ENCODE measurements around the gene STAG1.

STAG1 gene

DNA sequence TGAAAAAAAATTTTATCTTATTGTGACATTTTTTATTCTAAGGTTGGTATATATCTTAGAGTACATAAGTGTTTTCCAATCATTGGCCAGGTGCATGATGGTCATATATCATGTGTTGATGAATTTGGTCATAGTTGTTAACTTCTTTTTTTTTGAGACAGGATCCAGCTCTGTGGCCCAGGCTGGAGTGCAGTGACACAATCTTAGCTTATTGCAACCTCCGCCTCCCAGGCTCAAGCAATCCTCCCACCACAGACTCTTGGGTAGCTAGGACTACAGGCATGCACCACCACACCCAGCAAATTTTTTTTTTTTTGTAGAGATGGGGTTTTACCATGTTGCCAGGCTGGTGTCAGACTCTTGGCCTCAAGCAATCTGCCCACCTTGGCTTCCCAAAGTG lies 458.0 kb downstream of the STAG1 start:
- H3K36me3 Mint-ChIP-seq (ENCODE audit: low read depth) = peaks cover 80% of the 10 kb centered on the region
- no peak overlapping the region for H3K27ac Mint-ChIP-seq
- TF ChIP-seq, protein P1, sequence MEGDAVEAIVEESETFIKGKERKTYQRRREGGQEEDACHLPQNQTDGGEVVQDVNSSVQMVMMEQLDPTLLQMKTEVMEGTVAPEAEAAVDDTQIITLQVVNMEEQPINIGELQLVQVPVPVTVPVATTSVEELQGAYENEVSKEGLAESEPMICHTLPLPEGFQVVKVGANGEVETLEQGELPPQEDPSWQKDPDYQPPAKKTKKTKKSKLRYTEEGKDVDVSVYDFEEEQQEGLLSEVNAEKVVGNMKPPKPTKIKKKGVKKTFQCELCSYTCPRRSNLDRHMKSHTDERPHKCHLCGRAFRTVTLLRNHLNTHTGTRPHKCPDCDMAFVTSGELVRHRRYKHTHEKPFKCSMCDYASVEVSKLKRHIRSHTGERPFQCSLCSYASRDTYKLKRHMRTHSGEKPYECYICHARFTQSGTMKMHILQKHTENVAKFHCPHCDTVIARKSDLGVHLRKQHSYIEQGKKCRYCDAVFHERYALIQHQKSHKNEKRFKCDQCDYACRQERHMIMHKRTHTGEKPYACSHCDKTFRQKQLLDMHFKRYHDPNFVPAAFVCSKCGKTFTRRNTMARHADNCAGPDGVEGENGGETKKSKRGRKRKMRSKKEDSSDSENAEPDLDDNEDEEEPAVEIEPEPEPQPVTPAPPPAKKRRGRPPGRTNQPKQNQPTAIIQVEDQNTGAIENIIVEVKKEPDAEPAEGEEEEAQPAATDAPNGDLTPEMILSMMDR (IDR thresholded peaks at IDR 0.05; ENCODE audit: unreplicated experiment in 3 of 3) = no peak
- peaks cover 8% of the 10 kb centered on the region for H3K9me3 Mint-ChIP-seq
- no peaks in the 10 kb centered on the region for H3K4me1 Mint-ChIP-seq
- H3K27me3 Mint-ChIP-seq (ENCODE audit: low read depth) = no peaks in the 10 kb centered on the region
- H3K4me3 Mint-ChIP-seq = no peak overlapping the region

DNA sequence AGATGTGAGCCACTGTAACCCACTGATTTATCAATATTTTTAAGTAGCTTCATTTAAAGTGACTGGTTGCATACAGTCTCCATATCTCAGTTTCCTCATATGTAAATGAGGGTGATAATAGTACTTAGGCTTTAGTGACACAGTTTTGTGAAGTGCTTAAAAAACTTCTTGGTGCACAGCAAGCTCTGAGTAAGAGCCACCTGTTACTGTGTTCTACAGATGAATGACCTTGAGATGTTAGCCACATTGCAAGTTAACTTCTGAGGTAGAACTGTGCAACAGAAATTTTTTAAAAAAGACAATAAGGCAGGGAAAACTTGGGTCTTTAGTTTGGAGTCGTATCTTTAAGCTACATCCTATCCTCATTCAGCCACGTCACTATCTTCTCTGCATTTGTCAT lies 458.9 kb downstream of the STAG1 start:
- TF ChIP-seq, protein P1 (IDR thresholded peaks at IDR 0.05; ENCODE audit: unreplicated experiment in 3 of 3) = no peak
- Mint-ChIP-seq H3K36me3 (ENCODE audit: low read depth) (peaks cover 72% of the 10 kb centered on the region), H3K9me3 (peaks cover 8% of the 10 kb centered on the region), H3K4me1 (no peaks in the 10 kb centered on the region), H3K27ac (no peak overlapping the region), H3K27me3 (ENCODE audit: low read depth) (no peaks in the 10 kb centered on the region), H3K4me3 (no peak overlapping the region)

DNA sequence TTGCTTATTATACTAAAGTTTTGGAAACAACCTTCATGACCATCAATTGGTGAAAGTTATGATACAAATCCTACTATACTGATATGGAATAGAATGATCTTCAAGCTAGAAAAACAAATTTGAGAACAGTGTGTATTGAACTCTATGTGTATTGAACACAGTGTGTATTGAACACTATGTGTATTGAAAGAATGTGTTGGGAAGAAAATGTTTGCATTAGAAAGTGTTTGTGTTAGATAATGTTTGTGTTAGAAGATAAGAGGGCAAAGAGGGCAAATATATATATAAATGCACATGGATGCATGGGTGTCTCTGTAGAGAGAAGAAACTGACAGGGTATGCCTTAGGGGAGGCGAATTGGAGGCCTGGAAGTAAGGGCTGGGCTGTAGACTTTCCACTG lies 459.7 kb downstream of the STAG1 start:
- Mint-ChIP-seq H3K4me1 (no peaks in the 10 kb centered on the region), H3K4me3 (no peak overlapping the region), H3K9me3 (peaks cover 8% of the 10 kb centered on the region), H3K36me3 (ENCODE audit: low read depth) (peaks cover 70% of the 10 kb centered on the region), H3K27ac (no peak overlapping the region), H3K27me3 (ENCODE audit: low read depth) (no peaks in the 10 kb centered on the region)
- TF ChIP-seq, protein P1 (IDR thresholded peaks at IDR 0.05; ENCODE audit: unreplicated experiment in 3 of 3) = no peak

DNA sequence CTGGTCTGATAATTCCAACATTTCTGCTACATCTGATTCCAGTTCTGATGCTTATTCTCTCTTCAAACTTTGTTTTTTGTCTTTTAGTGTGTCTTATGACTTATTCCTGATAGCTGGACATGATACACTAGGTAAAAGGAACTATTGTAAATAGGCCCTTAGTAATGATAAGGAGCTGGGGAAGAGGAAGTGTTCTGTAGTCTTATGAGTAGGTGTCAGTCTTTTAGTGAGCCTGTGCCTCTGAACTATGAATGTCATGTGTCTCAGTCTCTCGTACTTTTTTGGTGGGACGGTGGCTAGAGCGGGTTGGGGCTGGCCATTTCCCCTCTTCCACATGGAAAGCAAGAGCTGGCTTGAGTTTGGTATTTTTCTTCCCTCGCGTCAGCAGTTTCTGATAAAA lies 460.9 kb downstream of the STAG1 start:
- H3K27me3 Mint-ChIP-seq (ENCODE audit: low read depth) = no peaks in the 10 kb centered on the region

More for the DNA sequence above, 460.9 kb downstream of the STAG1 start:
- Mint-ChIP-seq H3K9me3 (peaks cover 8% of the 10 kb centered on the region), H3K4me3 (no peak overlapping the region), H3K4me1 (no peaks in the 10 kb centered on the region), H3K27ac (no peak overlapping the region), H3K36me3 (ENCODE audit: low read depth) (peaks cover 70% of the 10 kb centered on the region)
- TF ChIP-seq, protein P1 (IDR thresholded peaks at IDR 0.05; ENCODE audit: unreplicated experiment in 3 of 3) = no peak
